ENCODE results near the gene ZNF132. TPM values are rescaled to one million over a fixed set of nuclear protein-coding genes. Genes with fewer than 3 reads are reported as not detected.

ZNF132 gene
- total RNA-seq = 2.3 and 3.3 TPM in 2 replicates

DNA sequence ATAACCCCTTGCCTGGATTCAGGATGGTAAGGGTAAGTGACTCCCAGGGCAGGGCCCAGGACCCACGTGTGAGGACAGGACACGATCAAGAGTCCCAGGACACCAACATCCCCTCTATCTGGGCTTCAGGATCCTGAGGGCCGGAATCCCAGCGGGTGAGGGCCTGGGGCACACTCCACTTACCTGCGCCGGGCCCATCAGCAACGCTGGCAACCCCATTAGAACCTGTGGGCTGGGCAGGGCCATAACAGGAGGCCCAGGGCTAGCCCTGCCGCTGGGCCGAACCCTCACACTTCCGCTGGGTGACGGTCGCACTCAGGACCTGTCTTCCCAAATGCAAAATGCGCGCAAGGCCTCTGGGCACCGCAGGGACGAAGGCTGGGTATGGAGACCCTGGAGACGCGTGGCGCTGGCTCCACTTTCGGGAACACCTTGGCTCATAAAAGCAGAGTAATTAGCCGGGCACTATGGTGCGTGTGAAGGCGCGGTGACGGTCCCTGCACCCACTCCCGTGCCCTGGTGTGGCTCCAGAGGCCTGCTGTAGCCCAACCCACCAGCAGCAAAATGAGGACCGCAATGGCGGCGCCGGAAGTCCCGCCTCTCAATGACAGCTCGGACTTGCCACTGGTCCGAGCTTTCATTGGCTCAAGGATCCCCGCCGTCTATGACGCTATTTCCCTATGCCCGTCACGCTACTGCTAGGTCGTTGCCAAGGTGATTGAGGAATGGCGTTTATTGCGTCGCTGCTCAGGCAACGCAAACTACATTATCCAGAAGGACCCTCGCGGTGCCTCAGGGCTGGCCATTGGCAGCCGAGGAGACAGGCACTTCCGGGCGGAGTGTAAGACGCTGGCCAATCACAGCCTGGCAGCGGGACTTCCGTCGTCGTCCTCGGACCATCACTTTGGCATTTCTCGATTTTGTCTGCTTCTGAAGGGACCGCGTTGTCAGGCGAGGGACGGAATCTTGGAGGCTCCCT, at the start of gene ZNF132:
Gene ZNF132 (minus strand): TSS at position 578 of the 979 bp plus-strand sequence. CDS start 332 bp downstream, at position 246.

DNA sequence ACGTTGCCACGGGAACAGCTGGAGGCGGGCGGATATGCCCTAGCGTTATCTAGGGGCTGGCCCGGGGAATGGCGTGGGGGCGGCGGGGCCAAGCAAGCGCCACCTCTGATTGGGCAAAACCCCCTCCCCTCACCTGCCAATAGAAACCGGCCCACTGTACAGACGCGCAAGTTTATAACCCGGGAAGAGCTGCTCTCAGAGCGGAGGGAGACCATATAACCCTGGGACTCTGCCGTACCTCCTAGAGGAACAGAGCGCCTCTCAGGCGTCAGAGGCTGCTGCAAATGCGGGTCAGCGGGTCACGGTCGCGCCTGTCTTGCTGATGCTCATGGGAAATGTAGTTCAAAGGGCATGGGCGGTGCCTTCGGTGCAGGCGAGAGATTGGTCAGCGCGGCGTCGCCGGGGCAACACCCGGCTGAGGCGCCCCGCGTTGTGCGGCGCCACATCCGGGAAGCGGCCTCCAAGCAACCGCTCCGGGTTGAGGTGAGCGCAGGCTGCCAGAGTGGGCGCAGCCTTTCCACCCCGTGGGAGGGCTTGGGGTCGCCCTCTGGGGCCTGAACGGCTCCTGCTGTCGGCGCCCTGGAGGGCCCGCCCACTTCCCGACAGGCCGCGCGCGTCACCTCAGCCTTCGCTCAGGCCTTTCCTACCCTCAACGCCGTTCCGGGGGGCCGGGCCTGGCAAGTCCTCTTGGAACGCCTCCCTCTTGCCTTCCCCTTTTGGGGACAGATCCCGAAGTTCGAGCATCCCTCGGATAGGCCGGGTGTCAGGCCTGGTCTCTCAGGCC, 36.0 kb upstream of the ZNF132 start, which contains the start of gene ZNF446:
Gene ZNF446 (plus strand): TSS at position 639 of the 784 bp plus-strand sequence. CDS start 867 bp downstream, outside the sequence.

DNA sequence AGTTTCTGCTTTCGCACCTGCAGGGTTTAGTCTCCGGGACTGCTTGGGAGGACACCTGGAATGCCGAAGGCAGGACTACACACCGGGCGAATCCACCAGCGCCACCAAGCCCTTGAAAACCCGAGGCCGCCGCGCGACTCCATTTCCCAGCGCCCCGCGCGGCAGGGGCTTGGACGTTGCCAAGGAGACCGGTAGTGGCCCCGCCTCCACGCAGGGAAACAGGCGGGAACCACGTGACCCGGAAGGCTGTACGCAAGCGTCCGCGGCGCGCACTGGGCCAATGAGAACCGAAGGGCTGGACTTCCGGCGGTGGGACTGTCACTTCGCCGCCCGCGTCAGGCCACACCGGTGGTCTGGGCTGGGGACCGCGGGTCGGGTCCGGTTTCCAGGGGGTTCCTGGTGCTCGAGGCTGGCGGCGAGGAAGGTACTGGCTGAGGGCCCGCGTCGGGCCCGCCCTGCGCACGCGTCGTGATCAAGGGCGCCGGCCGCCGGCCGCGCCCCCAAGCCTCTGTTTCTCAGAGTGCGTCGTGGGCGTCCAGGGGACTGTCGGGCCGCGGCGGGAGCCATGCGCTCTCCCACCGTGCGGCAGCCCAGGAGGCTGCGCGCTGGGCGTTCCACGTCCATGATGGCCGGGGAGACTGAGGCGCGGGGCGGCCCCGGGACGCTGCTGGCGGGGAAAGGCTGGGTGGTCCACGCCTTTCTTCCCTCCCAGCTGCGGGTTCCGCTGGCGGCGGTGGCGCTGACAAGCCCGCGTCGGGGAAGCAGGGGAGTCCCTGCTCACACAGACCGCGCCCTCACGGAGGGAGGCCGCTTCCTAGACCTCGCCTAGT, 27.0 kb upstream of the ZNF132 start, which contains the start of gene ZNF324:
Gene ZNF324 (plus strand): TSS at position 321 of the 830 bp plus-strand sequence. CDS start 2,106 bp downstream, outside the sequence.

DNA sequence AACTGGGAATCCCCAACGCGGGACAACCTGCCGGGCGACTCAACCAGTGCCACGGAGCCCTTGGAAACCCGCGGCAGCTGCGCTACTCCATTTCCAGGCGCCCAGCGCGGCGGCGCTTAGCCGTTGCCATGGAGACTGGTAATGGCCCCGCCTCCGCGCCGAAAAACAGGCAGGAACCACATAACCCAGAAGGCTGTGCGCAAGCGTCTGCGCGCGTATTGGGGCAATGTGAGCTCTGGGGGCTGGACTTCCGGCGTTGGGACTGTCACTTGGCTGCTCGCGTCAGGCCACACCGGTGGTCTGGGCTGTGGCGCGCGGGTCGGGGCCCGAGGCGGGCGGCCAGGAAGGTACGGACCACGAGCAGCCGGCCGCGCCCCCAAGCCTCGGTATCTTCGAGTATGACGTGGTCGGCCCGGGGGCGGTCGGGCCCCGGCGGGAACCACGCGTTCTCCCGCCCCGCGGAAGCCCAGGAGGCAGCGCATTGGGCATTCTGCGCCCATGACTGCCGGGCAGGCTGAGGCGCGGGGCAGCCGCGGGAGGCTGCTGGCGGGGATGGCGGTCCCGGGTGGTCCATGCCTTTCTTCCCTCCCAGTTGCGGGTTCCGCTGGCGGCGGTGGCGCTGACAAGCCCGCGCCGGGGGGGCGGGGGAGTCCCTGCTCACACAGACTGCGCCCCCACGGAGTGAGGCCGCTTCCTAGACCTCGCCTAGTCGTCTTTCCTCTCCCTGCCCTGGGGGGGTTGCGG, 11.6 kb upstream of the ZNF132 start, which contains the start of gene ZNF324B:
Gene ZNF324B (plus strand): TSS at position 265 of the 744 bp plus-strand sequence. CDS start 2,080 bp downstream, outside the sequence.

DNA sequence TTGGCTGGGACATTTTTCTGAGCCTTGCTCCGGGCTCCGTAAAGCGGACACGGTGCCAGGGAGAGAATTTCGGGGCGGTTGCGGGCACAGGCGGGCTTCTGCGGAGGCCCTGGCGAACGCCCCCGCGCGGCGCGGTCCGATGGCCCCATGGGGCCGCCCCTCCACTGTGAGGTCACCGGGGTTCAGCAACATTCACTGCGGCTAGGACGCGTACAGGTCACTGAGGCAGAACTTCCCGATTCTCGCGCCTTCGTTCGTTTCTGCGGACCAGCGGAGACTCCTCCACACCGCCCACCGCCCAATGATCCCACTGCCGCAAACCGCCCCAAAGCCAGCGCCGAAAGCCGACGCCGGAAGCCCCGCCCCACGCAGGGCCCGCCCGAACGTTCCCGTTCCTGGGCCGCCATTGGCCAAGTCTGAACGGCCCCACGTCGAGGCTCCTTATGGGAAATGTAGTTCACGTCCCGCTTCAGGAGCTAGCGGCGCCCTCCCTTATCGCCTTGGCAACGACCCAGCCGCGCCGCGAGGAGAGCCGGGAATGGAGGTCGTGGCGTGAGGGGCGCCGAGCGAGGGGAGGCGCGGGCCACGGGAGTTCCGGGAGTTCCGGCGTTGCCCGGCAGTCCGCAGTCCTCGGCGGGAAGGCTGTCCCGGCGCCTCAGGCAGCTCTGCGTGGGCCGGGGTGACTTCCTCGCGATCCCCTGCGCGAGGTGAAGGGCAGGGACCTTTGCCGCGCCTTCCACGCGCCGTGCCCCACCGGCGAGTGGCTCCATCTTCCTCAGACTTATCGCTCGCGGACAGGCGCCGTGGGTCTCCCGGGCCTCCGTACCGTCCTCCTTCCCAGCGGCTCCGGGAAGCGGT, 31.6 kb downstream of the ZNF132 start, which contains the start of gene ZNF584:
Gene ZNF584 (plus strand): TSS at position 498 of the 858 bp plus-strand sequence. CDS start 499 bp downstream, outside the sequence.

DNA sequence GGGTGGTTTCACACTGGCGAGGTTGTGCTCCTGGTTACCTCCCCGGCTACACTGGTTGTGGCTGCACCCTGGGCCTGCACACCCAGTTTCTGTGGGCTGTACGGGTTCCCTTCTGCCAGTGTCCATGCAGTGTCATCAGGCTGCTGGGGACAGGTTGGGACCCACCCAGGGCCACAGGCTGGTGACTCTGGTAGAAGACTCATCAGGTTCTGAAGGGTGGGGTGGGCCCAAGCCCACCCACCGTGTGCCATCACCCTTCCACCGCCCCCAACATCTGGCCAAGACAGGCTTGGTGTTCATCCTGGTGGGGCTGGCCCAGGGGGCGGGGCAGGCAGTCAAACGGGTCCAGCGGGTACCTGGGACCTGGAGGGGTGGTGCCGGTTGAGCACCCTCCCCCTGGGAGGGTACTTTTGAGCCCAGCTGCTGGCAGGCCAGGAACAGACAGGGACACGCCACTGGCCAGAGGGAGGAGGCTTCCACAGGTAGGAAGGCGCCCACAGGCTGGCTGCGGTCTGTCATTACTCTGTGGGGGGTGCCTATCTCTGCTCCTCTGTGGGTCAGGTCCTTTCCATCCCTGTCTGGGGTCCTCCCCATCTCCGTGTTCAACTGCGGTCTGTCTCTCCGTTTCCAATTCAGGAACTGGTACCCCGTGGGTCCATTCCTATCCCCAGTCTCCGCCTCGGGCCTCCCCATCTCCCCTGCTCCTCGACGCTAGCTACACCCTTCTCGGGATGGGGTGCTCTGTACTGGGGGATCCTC, 44.6 kb downstream of the ZNF132 start, which contains the start of gene RNF225:
Gene RNF225 (plus strand): TSS at position 437 of the 759 bp plus-strand sequence. CDS start 434 bp downstream, outside the sequence.

DNA sequence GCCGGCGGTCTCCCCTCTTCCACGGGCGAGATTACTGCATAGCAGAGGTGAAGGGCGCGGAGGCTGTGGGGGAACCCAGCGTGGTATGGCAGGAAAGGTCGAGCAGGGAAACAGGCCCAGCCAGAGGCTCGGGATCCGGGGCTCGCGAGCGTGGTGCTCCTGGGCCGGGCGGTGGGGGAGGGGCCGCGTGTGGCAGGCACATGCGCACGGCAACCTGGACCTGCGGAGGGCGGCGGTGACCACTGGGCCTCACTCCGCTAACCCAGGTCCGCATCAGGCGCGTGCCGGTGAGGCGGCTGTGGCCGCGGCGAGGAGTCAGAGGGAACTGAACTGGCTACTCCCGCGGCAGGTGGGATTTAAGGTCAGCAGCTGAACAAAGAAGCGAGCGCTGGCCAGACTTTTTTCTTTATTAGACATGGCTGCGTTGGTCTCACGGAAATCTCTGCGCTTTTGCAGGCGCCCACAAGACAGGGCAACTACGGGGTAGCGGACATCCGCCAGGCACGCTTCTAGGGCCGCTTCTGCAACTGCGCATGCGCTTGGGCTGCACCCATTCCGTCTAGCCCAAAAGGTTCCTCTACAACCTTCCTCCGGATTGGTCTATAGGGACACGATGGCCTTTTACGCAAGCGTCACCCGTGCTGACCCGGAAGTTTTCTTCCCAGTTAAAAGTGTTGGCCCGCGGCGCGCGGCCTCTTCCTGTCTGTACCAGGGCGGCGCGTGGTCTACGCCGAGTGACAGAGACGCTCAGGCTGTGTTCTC, 53.2 kb downstream of the ZNF132 start, which contains the start of gene RPS5:
Gene RPS5 (plus strand): TSS at position 694 of the 762 bp plus-strand sequence. CDS start 869 bp downstream, outside the sequence.

Other genes starting within 250 kb of the ZNF132 start
- 26.9 and 38.4 TPM in 2 replicates for gene ZNF544, start 211.2 kb downstream of the ZNF132 start, total RNA-seq
- 4.6 and 10.0 TPM in 2 replicates for gene ZNF8, start 161.2 kb downstream of the ZNF132 start, total RNA-seq
- 21.0 and 35.8 TPM in 2 replicates for gene ERVK3-1, start 134.8 kb downstream of the ZNF132 start, total RNA-seq
- 2.0 and 3.7 TPM in 2 replicates for gene ZSCAN22, start 113.2 kb downstream of the ZNF132 start, total RNA-seq
- 24.1 and 28.8 TPM in 2 replicates for gene A1BG, start 86.7 kb downstream of the ZNF132 start, total RNA-seq
- under 0.01 and 2.8 TPM in 2 replicates for gene ZNF497, start 77.4 kb downstream of the ZNF132 start, total RNA-seq
- 4.9 and 7.5 TPM in 2 replicates for gene ZNF837, start 59.1 kb downstream of the ZNF132 start, total RNA-seq
- gene RPS5, start 52.9 kb downstream of the ZNF132 start, total RNA-seq = 1,981 and 2,018 TPM in 2 replicates
- 0.13 TPM in 1 of 2 replicates, not detected in the other for gene RNF225, start 44.5 kb downstream of the ZNF132 start, total RNA-seq
- gene ZNF584, start 31.5 kb downstream of the ZNF132 start, total RNA-seq = 13.5 and 23.3 TPM in 2 replicates
- 3.9 and 7.1 TPM in 2 replicates for gene ZNF324B, start 11.5 kb upstream of the ZNF132 start, total RNA-seq
- 5.4 and 14.6 TPM in 2 replicates for gene ZNF324, start 26.9 kb upstream of the ZNF132 start, total RNA-seq
- 6.2 and 16.9 TPM in 2 replicates for gene ZNF446, start 36.2 kb upstream of the ZNF132 start, total RNA-seq
- 11.1 and 13.1 TPM in 2 replicates for gene SLC27A5, start 71.8 kb upstream of the ZNF132 start, total RNA-seq
- gene ZBTB45, start 79.7 kb upstream of the ZNF132 start, total RNA-seq = 19.1 and 23.8 TPM in 2 replicates
- 672 and 766 TPM in 2 replicates for gene TRIM28, start 103.9 kb upstream of the ZNF132 start, total RNA-seq
- gene CHMP2A, start 115.0 kb upstream of the ZNF132 start, total RNA-seq = 75.9 and 151 TPM in 2 replicates
- 31.7 and 42.5 TPM in 2 replicates for gene UBE2M, start 118.5 kb upstream of the ZNF132 start, total RNA-seq
- gene MZF1, start 133.2 kb upstream of the ZNF132 start, total RNA-seq = 7.3 and 23.7 TPM in 2 replicates